HG03342 (cell line): Measurements from ENCODE around the gene TXNL1.
A peak's percentile ranks its signal among the peaks of the same experiment; 100 is the strongest.
"Not testable (repeated sequence)": the region's sequence is repeated elsewhere in the genome, so short reads cannot be mapped to it uniquely, and the experiment has no call there.

ENCODE experiments used
- ATAC-seq: cut with Tn5 transposase; IDR thresholded peaks from one replicate; pipeline ENCODE4 v1.9.1; 2021; ENCODE audit warnings: mild to moderate bottlenecking, moderate library complexity; ENCODE audit not compliant: unreplicated experiment

TXNL1 gene

GRCh38 chr18:56638232-56639103 is at the start of gene TXNL1:
Gene TXNL1 (minus strand): TSS chr18:56638592. CDS start chr18:56638440, 152 bp downstream.
- ATAC-seq, result peak; percentile 94

DNA sequence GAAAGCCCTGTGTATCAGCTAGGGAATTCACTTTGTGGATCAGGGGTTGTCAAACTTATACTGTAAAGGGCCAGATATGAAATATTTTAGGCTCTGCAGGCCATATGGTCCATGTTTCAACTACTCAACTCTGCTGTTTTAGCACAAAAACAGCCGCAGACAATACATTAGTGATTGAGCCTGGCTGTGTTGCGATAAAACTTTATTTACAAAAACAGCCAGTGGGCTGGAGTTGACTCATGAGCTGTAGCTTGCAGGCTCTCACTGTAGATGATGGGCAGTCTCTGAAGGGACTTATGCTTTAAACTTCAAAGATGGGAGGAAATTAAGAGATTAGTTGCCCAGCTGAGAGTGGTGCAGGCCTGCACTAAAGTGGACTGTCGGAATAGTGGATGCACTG is 45.9 kb upstream of the TXNL1 start:
- no peak for ATAC-seq

- ATAC-seq, result no peak
Observed at GRCh38 chr18:56678836-56679565, 40.6 kb upstream of the TXNL1 start.

DNA sequence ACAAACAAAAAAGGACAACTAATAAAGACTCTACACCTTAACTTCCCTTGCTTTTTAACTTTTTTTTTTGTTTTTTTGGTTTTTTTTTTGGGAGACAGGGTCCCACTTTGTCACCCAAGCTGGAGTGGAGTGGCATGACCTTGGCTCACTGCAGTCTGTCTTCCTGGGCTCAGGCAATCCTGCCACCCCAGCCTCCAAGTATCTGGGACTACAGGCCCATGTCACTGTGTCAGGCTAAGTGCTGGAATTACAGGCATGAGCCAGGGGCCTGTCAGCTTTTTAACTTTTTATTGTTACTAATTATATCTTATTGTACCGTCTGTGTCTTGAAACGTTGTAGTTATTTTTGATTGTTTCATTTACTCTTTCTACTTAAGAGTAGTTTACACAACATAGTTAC is 38.2 kb upstream of the TXNL1 start:
- no peak for ATAC-seq

DNA sequence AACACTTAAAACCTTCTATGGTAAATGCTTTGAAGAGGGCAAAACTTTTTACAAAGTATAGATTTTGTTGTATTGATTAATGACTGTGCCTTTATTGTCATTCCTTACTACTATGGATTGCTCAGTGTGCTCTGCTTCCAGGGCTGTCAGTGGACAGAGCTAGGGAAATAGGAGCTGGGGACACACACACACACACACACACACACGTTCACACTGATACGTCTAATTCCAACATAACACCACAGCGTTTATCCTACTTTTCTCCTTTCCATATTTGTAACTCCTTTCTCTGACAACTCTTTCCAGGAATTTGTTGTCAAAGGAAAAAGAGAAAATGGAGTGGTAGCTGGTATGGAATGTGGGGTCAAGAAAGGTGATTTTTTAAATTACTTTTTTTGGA is 34.6 kb upstream of the TXNL1 start:
- ATAC-seq, result no peak

- ATAC-seq, result no peak
Observed at GRCh38 chr18:56672391-56672790, 34.0 kb upstream of the TXNL1 start.

- ATAC-seq, result no peak
Observed at GRCh38 chr18:56662902-56663301, 24.5 kb upstream of the TXNL1 start.

- ATAC-seq, result no peak
Observed at GRCh38 chr18:56662502-56662901, 24.1 kb upstream of the TXNL1 start.

DNA sequence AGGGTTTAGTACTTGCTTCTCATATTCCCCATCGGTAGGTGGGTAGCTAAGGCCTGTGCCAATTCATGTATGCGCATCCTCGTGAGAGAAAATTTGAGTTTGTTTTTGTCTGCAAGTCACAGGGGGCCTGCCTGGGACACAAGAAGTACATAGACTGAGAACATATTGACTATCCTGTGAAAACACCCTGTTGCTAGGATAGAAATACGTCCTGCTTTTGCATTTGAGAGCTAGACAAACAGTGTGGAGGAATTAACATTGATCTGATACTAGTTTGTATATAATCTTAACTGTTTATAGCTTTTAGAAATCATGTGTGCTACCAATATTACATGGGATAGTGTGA is 23.6 kb upstream of the TXNL1 start:
- ATAC-seq, result no peak

GRCh38 chr18:56661360-56662062 is 23.1 kb upstream of the TXNL1 start:
- ATAC-seq, result no peak

DNA sequence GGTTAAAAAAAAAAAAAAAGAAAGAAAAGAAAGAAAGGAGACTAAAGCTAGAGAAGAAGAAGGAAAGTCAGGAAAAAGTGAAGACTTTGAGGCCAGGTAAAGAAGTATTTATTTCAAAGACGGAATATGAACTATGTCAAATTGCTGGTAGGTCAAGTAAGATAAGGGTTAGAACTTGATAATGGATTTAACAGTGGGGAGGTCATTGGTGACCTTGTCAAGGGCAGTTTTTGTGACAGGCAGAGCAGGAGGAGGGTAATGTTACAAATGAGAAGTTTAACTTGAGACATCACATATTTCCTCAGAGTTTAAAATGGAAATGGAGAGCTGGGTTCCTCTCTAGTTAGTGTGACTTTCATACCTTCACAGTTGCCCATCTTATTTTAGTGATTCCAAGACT is 22.3 kb upstream of the TXNL1 start:
- no peak for ATAC-seq

DNA sequence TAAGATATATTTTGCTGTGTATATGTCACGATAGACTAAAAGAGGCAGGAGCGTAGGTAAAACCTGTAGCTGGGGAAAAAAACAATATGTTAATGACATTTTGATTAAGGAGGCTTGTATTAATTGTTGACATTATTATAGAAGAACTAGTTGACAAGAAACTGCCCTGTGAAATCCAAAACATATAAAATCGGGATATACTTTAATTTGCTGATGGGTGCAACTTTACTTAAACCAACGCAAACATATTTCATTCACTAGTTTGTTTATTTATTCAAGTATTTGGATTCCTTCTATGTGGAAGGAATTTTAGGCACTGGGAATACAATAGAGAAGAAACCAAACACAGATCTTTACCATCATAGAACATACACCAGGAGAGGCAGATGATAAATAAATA is 20.7 kb upstream of the TXNL1 start:
- ATAC-seq, result no peak

DNA sequence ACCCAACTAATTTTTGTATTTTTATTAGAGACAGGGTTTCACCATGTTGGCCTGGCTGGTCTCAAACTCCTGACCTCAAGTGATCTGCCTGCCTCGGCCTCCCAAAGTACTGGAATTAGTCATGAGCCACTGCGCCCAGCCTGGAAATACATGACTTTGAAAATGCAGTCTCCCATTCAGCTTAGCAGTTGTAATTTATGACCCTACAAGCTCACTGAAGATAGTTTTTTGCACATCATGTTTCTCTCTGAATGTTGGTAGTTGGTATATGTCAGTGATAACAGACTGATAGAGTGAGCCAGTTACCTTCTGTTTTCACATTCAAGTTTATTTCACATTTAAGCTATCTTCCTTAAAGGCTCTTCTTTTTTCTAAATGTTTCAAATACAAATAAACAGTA is 19.9 kb upstream of the TXNL1 start:
- no peak for ATAC-seq

- not testable (repeated sequence) for ATAC-seq
Observed at GRCh38 chr18:56654280-56654679, 15.9 kb upstream of the TXNL1 start.

- ATAC-seq, result no peak
Observed at GRCh38 chr18:56652802-56653201, 14.4 kb upstream of the TXNL1 start.

DNA sequence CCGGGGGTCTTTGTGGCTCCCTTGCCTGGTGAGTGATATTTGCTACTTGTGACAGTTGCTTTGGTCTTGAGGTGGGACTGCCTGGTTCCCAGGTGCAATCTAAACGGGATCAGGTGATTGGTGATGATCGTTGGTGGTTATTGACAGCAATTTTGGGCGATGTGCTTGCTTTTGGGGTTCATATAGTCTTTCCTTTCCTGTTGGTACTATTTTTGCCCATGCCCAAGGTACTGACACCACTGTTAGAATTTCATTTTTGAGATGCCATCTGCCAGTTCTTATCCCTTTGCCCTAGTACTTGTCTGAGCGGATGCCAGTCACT is 13.3 kb upstream of the TXNL1 start:
- no peak for ATAC-seq

GRCh38 chr18:56650944-56651770 is 12.8 kb upstream of the TXNL1 start, which contains the start of gene WDR7:
Gene WDR7 (plus strand): TSS chr18:56651359. CDS start chr18:56672516, 21,157 bp downstream.
- peak; percentile 96 for ATAC-seq

DNA sequence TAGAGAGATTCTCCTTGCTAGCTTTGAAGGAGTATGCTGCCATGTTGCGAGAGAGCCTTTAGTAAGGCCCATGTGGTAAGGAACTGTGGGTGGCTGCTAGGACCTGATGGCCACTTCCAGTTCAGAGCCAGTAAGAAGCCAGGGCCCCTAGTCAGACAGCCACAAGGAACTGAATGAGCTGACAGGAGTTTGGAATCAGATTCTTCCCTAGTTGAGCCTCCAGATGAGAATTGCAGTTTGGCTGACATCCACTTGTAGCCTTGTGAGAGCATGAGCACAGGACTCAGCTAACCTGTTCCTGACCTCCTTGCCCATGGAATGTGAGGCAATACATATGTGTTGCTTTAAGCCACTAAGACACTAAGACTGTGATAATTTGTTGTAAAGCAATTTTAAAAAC is 11.6 kb upstream of the TXNL1 start:
- ATAC-seq, result no peak

- no peak for ATAC-seq
Observed at GRCh38 chr18:56647951-56648893, 9.8 kb upstream of the TXNL1 start.

DNA sequence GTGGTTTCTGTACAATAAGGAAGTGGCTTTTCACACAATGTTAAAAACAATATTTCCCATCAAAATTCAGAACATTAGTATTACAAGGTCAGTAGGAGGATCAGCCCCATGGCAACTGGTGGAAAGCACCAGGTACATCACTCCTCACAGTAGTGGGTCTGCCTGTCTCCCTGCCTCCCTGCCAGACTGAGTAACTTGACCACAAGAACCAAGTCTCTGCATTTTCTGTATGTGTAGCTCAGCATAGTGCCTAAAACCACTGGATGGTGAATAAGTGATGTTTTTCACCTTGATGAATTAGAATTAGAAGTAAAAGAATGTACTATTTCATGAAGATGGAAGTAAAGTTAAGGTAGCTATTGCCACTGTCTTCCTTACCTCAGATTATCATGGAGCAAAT is 8.7 kb upstream of the TXNL1 start:
- no peak for ATAC-seq
